GM21619 (cell line): ENCODE measurements around the gene DOCK4.

ENCODE experiments used
- ATAC-seq: cut with Tn5 transposase; IDR thresholded peaks from one replicate; pipeline ENCODE4 v1.9.1; 2021; ENCODE audit not compliant: unreplicated experiment

The DOCK4 gene

DNA sequence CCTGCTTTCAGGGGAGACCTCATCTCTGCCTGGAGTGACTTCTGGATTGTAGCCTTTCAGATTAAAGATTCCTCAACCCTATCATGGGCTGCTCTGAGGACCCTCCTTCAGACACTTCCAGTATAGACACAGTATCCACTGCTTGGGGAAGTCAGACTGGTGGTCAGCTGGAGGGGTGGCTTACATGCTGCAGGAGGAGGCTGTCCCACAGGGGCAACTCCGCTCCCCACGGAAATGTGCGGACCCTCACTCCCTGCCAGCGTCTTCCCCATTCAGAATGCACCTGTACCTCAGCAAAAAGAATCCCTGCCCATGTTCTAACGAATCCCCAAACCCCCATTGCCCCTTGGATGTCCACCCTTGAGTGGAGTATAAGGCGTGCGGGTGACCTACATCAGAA lies 95.5 kb downstream of the DOCK4 start:
- no peak for ATAC-seq

DNA sequence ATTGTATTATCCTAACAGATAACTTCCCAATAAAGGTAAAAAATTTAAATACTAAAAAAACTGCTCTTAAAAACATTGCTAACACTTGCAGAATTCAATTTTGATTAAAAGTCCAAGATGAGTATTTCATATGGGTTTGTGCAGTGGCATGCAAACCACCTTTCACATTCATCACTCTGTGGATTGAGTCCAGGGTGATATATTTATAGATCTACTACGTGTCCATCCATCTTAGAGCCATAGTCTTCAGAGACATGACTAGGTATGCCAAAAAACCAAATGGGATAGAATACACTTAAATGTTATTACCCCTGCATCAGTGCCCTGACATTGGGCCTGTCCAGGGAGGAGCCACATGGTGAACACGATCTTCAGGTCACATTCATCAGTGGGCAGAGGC lies 96.0 kb downstream of the DOCK4 start:
- ATAC-seq = no peak

DNA sequence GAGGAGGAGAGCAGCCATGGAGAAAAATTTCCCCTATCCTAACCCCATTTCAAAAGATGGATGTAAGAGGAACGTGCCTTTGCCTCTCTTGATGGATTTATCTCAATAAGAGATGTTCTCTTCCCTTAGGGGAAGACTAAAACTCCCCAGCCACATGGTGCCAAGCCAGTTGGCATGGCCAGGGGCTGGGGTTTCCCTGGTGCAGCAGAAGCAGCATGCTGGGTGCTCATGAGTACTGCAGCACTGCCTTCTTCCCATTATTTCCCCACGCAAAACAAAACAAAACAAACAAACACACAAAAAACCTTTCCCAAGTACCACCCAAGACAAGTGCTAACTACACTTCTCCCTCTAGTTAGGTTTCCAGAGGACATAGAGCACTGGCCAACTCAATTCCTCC lies 97.2 kb downstream of the DOCK4 start:
- no peak for ATAC-seq

DNA sequence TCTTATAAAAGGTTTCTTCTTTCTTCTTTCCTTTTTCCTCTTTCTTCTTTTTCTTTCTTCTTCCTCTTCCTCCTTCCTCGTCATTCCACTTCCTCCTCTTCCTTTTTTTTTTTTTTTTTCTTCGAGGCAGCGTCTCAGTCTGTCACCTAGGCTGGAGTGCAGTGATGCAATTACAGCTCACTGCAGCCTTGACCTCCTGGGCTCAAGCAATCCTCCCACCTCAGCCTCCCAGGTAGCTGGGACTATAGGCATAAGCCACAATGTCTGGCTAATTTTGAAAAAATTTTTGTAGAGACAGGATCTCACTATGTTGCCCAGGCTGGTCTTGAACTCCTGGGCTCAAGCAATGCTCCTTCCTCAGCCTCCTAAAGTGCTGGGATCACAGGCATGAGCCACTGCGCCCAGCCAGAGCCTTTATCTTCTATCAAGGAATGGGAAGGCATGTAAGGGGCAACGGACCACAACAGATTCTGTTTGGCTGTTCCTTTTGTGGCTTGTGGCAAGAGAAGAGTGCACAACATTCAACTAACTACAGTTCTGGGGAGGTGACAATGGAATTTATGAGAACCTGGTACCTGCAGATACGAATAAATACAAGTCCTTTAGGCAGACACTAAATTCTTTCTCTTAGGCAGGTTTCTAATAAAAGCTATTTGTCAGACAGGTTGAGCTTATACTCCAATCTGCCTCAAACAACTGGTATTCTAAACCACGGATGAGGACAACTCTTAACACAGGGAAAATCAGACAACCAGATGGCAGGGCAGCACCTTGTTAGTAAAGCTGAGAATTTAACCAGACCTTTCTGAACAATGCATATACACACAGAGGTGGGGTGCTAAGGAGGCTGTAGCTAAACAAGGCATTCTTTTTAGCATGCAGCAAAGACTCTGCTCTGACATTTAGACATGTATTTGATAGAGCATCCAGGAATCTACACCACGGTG lies 100.3 kb downstream of the DOCK4 start:
- no peak for ATAC-seq

DNA sequence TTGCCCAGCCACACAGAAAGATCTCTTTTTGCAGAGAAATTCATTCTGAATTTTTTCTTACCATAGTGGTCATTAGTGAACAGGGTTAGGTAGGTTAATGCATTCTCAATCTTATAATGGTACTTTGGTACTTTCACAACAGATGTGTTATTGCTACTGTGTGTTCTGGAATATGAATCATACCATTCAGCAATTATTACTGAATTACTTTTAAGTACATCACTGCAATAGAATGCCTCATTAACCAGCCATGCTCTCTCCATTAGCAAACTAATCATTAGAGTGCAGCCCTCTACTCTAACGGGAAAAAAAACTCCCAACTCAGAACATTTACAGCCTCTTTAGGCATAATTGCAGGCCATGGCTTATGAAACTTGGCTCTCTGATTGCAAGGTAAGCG lies 102.1 kb downstream of the DOCK4 start:
- ATAC-seq = no peak

DNA sequence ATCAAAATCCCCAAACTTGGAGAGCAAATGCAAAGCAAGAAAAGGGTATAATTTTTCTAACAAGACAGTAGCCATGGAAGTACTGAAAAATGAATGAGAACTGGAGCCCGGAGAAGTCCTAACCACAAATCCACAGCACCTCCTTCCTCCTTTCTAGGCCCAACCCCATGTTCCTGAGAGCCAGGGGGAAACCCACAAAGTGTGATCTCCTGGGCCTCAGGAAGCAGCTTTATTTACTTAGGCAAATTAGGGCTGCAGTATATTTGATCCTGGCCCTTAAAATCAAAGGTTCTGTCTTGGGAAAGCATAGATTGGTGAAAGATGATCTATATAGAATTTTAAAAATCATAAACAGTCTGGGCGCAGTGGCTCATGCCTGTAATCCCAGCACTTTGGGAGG lies 103.0 kb downstream of the DOCK4 start:
- no peak for ATAC-seq

DNA sequence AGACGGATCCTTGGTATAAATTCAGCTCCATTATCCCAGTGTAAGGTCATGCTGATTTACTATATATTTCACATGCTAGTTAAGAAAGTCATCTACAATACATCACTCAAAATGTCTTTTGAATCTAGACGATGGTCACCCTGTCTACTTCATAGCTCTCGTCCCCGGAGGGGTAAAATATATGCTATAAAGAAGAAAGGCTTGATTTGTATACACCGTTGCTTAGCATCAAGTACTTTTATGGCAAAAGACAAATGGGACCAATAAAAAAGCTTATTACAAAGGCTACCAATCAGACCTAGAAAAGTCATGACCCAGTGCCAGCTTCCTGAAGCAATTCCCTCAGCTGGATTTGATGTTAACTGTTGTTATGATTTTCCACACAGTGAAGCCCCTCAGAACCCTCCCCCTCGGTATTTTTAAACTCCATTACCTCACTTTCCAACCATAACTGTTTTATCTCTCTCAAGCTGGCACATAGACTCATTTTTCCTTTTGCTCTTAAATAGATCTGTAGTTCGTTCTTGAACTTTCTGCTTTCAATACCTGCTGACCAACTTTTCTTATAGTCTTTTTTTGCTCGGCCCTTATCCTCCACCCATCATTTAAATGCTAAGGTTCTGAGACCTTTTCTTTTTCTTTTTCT lies 104.9 kb downstream of the DOCK4 start:
- ATAC-seq = no peak

DNA sequence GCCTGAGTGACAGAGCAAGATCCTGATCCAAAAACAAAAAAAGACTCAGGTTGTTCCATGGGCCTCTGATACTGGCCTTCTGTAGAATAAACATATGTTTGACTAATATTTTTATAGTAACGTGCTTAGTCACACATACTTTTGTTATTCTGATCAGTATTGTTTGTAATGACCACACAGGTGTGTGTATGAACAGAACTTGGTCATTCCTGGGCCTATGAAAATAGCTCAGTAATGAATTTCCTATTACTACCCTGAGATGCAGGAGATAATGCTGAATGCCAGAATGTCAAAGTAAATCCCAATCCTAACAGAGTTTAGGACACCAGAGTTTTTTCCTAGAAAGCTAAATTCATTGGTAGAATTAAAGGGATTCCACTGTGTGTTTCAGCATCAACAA lies 108.7 kb downstream of the DOCK4 start:
- no peak for ATAC-seq

DNA sequence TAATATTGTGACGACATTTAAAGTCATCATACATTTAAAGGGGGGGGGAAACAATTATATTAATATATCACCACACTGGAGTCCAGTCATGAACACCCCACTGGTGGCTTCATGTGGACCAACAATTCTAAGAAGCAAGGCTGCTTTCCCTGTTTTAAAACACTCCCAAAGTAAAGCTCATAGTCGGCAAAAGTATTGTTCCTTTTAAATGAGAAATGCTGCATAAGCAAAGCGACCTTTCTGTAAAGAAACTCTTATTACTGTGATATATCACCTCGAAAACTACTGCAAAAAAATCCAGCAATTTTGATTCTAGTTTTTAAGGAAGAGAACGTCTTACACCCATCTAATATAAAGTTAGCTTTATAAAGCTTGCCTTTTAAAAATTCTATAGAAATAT lies 112.8 kb downstream of the DOCK4 start:
- no peak for ATAC-seq

DNA sequence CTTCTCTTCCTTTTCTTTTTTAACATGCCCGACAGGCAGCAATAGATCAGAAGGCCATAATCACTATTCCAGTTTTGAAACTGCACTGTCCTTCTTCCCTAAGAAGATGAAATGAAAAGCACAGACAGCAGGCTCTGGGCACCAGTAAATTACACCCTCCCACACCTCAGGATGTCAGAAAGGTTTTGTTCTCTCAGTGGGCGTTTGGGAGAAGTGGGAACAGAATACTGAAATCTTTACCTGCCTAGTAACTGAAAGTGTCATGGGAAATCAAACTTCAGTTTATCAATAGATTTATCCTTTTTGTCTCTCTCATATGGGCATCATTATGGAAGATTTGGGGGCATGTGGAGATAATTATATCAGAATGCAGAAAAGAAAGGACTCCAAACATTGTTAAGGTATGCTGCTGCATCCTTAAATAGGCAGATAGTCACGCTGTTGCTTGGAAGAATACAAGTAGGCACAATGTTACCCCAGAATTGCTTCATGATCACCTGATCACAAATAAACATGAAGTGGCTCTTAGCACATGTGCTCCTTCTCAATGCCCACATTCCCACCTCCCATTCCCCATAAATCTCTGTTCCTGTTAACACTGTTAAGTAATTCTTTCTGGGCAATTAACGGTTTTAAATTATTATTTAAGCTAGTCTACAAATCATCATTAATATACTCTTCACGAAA lies 113.3 kb downstream of the DOCK4 start:
- no peak for ATAC-seq

DNA sequence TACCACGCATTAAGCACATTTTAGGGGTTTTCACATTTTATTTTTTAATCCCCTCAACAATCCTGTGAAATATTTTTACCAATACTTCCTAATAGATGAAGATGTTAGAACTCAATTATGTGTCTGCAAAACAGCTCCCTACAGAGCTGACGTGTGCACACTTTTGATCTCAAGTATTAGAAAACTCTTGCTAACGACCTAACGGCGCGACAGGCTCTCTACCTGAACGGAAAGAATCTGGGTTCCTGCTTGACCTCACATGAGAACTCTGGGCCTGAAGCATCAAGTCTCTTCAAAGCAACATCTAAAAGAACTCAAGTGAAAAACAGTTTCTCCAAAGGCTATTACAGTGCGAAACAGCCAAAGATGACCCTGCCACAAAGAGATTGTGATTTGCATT lies 113.9 kb downstream of the DOCK4 start:
- ATAC-seq = no peak

DNA sequence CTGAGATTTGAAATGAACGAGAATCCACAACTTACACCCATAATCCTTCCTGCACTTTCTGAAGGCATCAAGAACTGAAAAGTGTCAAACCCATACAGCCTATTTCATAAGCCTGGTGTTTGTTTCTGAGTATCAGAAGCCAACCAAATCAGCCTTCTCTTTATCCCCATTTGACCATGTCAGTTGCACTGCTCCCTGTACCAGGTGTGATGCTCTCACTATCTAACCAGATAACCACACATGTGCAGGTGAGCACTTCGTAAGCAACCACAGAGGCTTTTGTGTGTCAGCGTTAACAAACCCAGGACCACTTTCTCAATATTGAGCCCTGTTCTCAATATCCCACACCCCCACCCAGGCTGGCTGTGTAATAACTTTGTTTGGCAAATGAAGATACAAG lies 114.4 kb downstream of the DOCK4 start:
- no peak for ATAC-seq

DNA sequence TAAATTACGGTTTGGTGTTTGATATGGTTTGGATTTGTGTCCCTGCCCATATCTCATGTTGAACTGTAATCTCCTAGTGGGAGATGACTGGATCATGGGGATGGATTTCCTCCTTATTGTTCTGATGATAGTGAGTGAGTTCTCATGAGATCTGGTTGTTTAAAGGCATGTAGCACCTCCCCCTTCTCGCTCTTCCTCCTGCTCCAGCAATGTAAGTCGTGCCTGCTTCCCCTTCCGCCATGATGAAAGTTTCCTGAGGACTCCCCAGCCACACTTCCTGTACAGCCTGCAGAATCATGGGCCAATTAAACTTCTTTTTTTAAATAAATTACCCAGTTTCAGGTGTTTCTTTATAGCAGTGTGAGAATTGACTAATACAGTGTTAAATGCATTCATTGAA lies 116.6 kb downstream of the DOCK4 start:
- ATAC-seq = no peak

DNA sequence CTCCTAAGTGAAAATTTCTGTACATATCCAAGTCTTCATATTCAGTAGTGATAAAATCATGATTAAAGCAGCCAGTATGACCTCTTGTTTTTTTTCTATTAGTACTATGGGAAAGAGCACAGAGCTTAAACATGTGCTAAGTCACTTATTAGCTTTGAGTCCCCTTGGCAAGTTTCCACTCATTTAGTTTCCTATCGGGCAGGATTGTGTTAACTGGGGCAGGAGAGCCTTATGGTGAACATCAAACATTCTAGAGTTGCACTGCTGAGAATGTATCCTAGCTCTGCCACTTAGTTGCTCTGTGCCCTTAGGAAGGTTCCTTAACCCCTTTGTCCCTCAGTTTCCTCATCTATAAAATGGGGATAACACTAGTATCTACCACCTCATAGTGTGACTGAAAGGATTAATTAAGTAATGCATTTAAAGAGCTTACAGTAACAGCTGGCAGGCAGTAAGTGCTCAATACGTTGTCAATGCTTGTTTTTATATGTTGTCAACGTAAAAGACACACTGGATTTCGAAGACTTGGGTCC lies 117.6 kb downstream of the DOCK4 start:
- ATAC-seq = no peak

DNA sequence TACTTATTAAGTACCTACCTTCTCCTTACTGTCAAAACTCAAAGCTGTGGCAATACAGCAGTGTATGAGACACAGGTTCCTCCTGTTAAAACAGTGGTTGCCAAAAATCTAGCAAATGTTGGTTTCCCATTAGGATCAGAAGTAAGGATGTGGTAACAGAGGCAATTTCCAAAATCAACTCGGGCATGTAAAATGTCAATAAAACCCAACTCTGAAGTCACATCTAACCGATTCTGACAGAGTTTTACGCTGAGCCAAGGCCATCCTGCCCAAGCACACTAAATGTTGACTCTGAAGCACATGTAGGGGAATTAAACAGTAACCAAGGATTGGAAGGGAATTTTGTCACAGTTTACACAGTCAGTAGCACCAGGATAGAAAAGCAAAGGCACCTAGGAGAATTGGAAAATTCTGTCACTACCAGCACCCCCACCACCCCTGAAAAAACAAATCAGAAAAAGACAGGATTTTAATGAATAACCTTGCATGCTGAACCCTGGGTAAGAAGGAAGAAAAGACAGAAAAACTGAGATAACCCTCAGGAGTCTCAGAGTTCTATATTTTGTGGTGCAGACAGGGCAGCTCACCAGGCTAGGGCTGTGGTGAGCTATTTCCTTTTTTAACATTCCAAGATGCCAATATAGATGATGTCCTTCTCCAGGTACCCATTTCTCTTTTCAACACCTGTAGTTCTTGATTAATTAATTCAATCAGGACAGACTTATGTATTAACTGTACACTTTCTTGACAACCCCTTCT lies 119.5 kb downstream of the DOCK4 start:
- ATAC-seq = no peak

DNA sequence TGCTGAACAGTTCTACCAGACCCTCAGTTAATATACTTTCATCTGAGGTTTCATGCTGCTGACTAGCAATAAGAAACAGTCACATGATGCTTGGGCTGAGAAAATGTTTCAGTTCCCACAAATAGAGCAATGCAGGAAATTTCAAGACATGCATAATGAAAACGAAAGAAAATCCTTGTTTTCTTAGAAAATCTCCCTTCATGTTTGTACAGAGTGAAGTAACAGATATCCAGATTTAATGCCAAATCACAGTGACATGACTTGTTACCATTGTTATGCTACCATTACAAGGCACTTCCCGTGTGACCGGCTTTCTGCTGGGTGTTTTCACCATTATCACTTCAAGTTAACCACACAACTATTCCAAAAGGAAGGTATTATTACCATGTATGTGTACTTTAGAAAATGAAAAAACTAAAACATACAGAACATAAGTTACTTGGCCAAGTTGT lies 121.7 kb downstream of the DOCK4 start:
- peak; percentile 52 for ATAC-seq

DNA sequence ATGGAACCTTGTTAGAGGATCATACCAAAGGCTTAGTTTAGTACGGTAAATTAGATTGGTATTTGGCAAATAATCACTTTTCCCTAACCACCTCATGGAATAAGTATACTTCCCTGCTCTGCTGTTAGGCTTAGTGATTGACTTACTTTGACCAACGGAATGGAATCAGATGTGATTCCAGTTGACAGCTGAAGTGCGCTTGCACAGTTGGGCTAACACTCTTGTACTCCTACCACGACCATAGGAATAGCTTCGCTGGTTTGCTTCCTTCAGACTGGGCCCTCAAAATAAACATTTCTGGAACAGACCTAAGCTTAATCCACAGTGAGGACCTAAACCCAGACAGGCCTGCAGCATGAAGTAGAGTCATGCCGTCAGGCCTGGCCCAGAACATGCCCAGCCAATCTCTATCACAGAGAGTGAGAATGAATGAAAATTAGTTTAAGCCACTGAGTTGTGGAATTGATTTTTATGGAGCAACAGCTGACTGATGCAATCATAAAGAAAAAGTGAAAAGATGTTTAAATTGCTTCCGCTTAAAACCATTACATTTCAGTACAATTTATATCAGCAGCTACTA lies 122.3 kb downstream of the DOCK4 start:
- no peak for ATAC-seq

DNA sequence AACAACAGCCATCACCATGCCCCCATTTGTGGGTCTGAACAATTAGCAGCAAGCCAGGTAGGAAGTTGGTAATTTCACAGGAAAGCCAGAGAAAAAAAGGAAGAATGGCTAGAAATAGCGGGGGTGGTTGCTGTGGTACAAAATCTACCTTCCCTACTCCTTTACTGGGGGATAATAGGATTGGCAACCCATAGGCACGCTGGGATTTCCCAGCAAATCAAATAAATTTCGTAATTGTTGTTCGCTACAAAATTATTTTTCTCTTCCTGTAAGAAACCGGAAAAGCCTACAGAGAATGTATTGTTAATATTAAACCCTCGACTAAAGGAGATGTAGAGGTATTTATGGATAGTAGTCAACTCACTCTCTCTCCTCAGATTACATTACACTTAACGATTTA lies 123.9 kb downstream of the DOCK4 start:
- no peak for ATAC-seq

DNA sequence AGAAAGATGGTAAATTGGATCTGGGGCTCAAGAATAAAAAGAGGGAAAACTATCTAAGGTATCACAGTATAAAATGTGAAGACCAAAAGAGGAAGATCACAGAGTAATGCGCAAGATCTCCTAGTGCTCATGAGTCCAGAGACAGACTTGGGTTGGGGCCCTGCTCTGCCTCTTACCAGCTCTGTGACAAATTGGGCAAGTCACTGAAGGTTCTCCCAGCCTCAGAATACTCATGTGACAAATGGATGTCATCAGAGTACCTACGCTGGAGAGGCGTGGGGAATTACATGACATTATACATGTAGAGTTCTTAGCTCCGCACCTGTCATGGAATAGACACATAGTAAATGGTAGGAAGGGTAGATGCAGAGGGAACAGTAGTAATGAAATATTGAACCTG lies 124.4 kb downstream of the DOCK4 start:
- ATAC-seq = no peak

DNA sequence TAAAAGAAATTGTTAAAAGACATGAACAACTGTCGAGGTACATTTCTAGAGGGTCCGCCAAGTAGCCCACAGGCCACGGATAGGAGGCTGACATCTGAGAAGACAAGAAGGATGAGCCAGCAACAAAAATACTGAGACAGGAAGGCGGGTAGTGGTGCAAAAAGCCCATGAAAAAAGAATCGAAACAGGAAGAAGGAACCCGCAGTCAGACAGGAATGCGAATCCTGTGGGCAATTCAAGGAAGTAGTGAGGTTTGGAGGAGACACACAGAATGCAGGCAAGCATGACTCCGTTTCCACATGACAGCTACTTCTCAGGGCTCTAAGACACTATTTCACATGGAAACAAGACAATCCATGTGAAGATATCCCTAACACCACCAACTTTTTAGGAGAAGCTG lies 125.2 kb downstream of the DOCK4 start:
- ATAC-seq = peak; percentile 37

DNA sequence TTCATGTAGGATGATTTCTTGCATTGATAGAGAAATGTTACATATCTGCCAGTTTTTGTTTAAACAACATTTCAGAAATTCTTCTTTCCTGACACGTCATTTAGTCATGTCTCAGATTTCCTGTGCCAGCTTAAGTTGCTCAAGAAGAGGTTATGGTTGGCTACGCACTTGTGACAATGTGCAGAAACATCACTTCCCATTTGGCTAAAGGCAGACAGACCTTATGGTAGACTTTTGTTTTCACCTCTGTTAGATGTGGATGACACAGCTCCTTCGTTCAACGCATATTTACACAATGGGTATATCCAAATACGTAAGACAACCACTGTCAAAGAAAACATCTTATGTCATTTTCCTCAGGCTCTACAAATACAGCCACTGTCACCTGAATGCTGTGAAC lies 125.8 kb downstream of the DOCK4 start:
- ATAC-seq = peak; percentile 87
